HG03175 (cell line): ENCODE results near the gene EGLN1.

ENCODE experiments used
- ATAC-seq: cut with Tn5 transposase; IDR thresholded peaks from one replicate; pipeline ENCODE4 v1.9.1; 2021; ENCODE audit warnings: mild to moderate bottlenecking, moderate library complexity; ENCODE audit not compliant: unreplicated experiment

Gene EGLN1

GRCh38 chr1:231421546-231421970 lies 529 bp downstream of the EGLN1 start:
- ATAC-seq = peak; percentile 32

GRCh38 chr1:231420959-231421545 lies 1.0 kb downstream of the EGLN1 start:
- ATAC-seq = peak; percentile 10

- no peak for ATAC-seq
Measured at GRCh38 chr1:231420299-231420958, 1.7 kb downstream of the EGLN1 start.

GRCh38 chr1:231419738-231420298 lies 2.3 kb downstream of the EGLN1 start:
- no peak for ATAC-seq

- ATAC-seq = no peak
Measured at GRCh38 chr1:231419147-231419546, 2.9 kb downstream of the EGLN1 start.

GRCh38 chr1:231418741-231419107 lies 3.4 kb downstream of the EGLN1 start:
- ATAC-seq = no peak

GRCh38 chr1:231418101-231418740 lies 3.9 kb downstream of the EGLN1 start:
- ATAC-seq = no peak

GRCh38 chr1:231417513-231417912 lies 4.6 kb downstream of the EGLN1 start:
- ATAC-seq = no peak

- no peak for ATAC-seq
Measured at GRCh38 chr1:231416901-231417300, 5.2 kb downstream of the EGLN1 start.

- no peak for ATAC-seq
Measured at GRCh38 chr1:231415018-231415583, 7.0 kb downstream of the EGLN1 start.

- no peak for ATAC-seq
Measured at GRCh38 chr1:231414260-231415016, 7.6 kb downstream of the EGLN1 start.

- ATAC-seq = no peak
Measured at GRCh38 chr1:231413749-231414082, 8.4 kb downstream of the EGLN1 start.

- no peak for ATAC-seq
Measured at GRCh38 chr1:231411036-231411531, 11.0 kb downstream of the EGLN1 start.

- ATAC-seq = no peak
Measured at GRCh38 chr1:231410036-231410612, 12.0 kb downstream of the EGLN1 start.

GRCh38 chr1:231408528-231409094 lies 13.5 kb downstream of the EGLN1 start:
- no peak for ATAC-seq

- ATAC-seq = peak; percentile 74
Measured at GRCh38 chr1:231407547-231408396, 14.3 kb downstream of the EGLN1 start.

- ATAC-seq = no peak
Measured at GRCh38 chr1:231407049-231407448, 15.0 kb downstream of the EGLN1 start.

- no peak for ATAC-seq
Measured at GRCh38 chr1:231404318-231404717, 17.8 kb downstream of the EGLN1 start.

- ATAC-seq = no peak
Measured at GRCh38 chr1:231401478-231401877, 20.6 kb downstream of the EGLN1 start.
